H1 (cell line): ENCODE measurements around the gene NCCRP1.

ENCODE experiments used
- BACH1 ChIP-seq: IDR thresholded peaks from 2 replicates; pipeline ENCODE4 v1.6.1; 2012; ENCODE audit warnings: low read length, improper control_type of control experiment
- BRCA1 ChIP-seq: IDR thresholded peaks from 2 replicates; pipeline ENCODE4 v1.6.1; 2012; ENCODE audit warnings: low read depth, low read length, improper control_type of control experiment
- CEBPB ChIP-seq: IDR thresholded peaks from 2 replicates; pipeline ENCODE4 v1.6.1; 2012; ENCODE audit warnings: low read depth, low read length
- CHD2 ChIP-seq: IDR thresholded peaks from 2 replicates; pipeline ENCODE4 v1.6.1; 2012; ENCODE audit warnings: low read length, improper control_type of control experiment
- CTCF ChIP-seq, 3 experiments: IDR thresholded peaks; 1 replicate in 2 of 3; 2 replicates in 1 of 3; pipeline versions ENCODE4 v1.5.1 to v1.6.1; 2011; ENCODE audit warnings: low read length in 3 of 3, mild to moderate bottlenecking in 3 of 3, inconsistent platforms in 2 of 3, low read depth in 1 of 3, moderate library complexity in 1 of 3; ENCODE audit not compliant: insufficient read depth in 1 of 3; ENCODE audit errors: control extremely low read depth in 1 of 3
- HDAC6 ChIP-seq: IDR thresholded peaks from one replicate; pipeline ENCODE4 v1.7.1; 2012; ENCODE audit warnings: low read depth, mild to moderate bottlenecking, inconsistent platforms, low read length, moderate library complexity
- PHF8 ChIP-seq: fragments of 200-600 bp; sonication (generic); conservative IDR thresholded peaks from 2 replicates; pipeline ENCODE4 v1.7.1; 2012; ENCODE audit warnings: low read depth, mild to moderate bottlenecking, inconsistent platforms, low read length, moderate library complexity
- POLR2A ChIP-seq, 2 experiments: IDR thresholded peaks; 1 replicate in 1 of 2; 2 replicates in 1 of 2; pipeline ENCODE4 v1.6.1; 2011; ENCODE audit warnings: low read depth in 2 of 2, low read length in 2 of 2, mild to moderate bottlenecking in 2 of 2; ENCODE audit errors: control extremely low read depth in 1 of 2
- POLR2AphosphoS5 ChIP-seq: IDR thresholded peaks from 2 replicates; pipeline ENCODE4 v1.6.1; 2011; ENCODE audit warnings: low read depth, low read length
- SP1 ChIP-seq: IDR thresholded peaks from 2 replicates; pipeline ENCODE4 v1.6.1; 2011; ENCODE audit warnings: low read depth, low read length
- SRF ChIP-seq: IDR thresholded peaks from 2 replicates; pipeline ENCODE4 v1.6.1; 2011; ENCODE audit warnings: mild to moderate bottlenecking, low read depth, low read length, moderate library complexity
- USF2 ChIP-seq: IDR thresholded peaks from 2 replicates; pipeline ENCODE4 v1.6.1; 2011; ENCODE audit warnings: low read length, improper control_type of control experiment
- ZNF274 ChIP-seq: IDR thresholded peaks from 2 replicates; pipeline ENCODE4 v1.7.0; 2012; ENCODE audit warnings: low read length, borderline replicate concordance; ENCODE audit errors: extremely low read depth
- TF ChIP-seq, protein P1 (sequence below): IDR thresholded peaks from 2 replicates; pipeline ENCODE4 v1.6.1; 2011; ENCODE audit warnings: low read depth, mild to moderate bottlenecking, low read length; ENCODE audit not compliant: insufficient read depth

DNA sequence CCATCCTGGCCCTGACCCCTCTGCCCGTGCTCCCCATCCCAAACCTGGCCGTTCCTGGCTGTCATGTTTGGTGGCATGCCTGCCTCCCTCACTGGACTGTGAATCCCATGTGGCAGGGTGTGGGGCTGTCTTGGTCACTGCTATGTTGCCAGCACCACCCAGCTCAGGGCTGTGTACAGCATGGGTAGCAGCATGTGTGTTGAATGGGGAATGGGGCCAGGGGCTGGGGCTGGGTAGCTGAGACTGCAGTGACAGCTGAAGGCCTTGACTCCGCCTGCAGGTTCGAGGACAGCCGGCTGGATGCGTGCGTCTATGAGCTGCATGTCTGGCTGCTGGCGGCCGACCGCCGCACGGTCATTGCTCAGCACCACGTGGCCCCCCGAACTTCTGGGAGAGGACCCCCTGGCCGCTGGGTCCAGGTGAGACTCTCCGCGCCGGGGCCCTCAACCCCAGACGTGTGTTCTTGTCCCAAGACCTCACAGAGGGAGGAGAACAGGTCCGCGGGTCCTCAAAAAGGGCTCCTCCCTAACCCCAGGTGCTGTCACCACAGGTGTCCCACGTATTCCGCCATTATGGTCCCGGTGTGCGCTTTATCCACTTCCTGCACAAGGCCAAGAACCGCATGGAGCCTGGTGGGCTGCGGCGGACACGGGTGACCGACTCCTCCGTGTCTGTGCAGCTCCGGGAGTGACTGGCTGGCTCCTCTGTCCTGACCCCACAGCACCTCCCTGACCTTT lies 3.5 kb downstream of the NCCRP1 start:
- TF ChIP-seq HDAC6 = no peak
- no peak for TF ChIP-seq PHF8
- TF ChIP-seq ZNF274 = no peak
- TF ChIP-seq BACH1 = no peak
- TF ChIP-seq CTCF (IDR thresholded peaks at IDR 0.05; ENCODE audit: control extremely low read depth in 1 of 3, insufficient read depth in 1 of 3, low read depth in 1 of 3, low read length in 3 of 3) = no peak
- TF ChIP-seq CHD2 = no peak
- no peak for TF ChIP-seq POLR2A (IDR thresholded peaks at IDR 0.05; ENCODE audit: control extremely low read depth in 1 of 2, low read depth in 2 of 2, low read length in 2 of 2)
- TF ChIP-seq USF2 = no peak
- no peak for TF ChIP-seq SP1
- no peak for TF ChIP-seq CEBPB
- TF ChIP-seq POLR2AphosphoS5 = no peak
- TF ChIP-seq SRF = no peak
- TF ChIP-seq, protein P1, sequence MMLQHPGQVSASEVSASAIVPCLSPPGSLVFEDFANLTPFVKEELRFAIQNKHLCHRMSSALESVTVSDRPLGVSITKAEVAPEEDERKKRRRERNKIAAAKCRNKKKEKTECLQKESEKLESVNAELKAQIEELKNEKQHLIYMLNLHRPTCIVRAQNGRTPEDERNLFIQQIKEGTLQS = no peak
- TF ChIP-seq BRCA1 = no peak
